ENCODE measurements around the gene NCF1. TPM values are rescaled to one million over a fixed set of nuclear protein-coding genes. Genes with fewer than 3 reads are reported as not detected.
A peak's percentile ranks its signal among the peaks of the same experiment; 100 is the strongest.
"Not testable (repeated sequence)": the region's sequence is repeated elsewhere in the genome, so short reads cannot be mapped to it uniquely, and the experiment has no call there.

Gene NCF1
- total RNA-seq: under 1 TPM; 0.27 to 0.92 TPM
- 7.7 TPM for polyA plus RNA-seq

DNA sequence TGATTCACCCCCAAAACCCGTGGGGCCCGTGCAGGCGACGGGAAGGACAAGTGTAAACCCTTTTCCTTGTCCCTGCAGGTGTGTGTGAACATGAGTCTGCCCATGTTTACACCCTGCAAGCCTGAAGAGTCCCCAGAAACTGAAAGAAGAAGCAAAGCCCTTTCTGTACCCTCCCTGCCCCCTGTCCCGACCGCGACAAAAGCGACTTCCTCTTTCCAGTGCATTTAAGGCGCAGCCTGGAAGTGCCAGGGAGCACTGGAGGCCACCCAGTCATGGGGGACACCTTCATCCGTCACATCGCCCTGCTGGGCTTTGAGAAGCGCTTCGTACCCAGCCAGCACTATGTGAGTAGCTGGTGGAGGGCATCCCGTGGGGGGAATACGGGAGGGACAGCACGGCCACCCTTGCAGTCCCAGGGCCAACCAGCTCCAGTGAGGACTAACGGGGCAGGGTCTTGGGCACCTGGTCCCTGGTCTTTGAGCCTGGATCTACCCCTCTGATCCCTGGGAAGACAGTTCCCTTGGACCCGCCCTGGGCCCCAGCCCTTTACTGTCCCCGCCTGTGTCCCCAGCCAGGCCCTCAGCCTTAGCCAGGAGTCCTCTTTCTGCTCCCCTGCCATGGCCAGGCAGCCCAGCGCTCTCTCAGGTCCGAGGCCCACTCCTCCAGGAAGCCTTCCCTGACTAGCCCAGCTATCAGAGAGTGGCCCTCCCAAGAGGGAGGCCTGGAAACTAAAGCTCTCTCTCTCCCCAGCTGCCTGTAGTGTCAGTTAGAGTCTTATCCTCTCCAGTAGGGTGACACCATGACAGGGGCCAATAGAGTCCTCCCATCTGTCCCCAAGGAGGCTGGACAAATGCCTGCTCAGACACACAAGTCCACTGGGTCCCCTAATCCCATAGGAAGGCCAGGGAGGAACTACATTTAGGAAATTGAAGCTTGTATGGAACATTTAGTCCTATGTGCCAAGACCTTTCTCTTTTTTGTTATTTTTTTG lies at the start of gene NCF1:
TSS of gene NCF1 (plus strand) at position 252 of the 991 bp plus-strand sequence. CDS start at position 273, 21 bp downstream.
- H3K9me3 ChIP-seq (ENCODE audit: low read length); H3K4me1 ChIP-seq (ENCODE audit: insufficient read depth, low read length); H3K9me3 Mint-ChIP-seq; H3K27ac ChIP-seq (ENCODE audit: low read depth, low read length); DNase-seq; H3K36me3 Mint-ChIP-seq; H3K27me3 ChIP-seq (ENCODE audit: insufficient read depth, low read length, poor library complexity, severe bottlenecking); H3K4me1 Mint-ChIP-seq; H3K4me3 Mint-ChIP-seq; CTCF ChIA-PET; H3K4me3 ChIP-seq (ENCODE audit: low read length); H3K27ac Mint-ChIP-seq; H3K36me3 ChIP-seq (ENCODE audit: insufficient read depth, low read length); POLR2A ChIA-PET; H3K27me3 Mint-ChIP-seq: not testable (repeated sequence)

DNA sequence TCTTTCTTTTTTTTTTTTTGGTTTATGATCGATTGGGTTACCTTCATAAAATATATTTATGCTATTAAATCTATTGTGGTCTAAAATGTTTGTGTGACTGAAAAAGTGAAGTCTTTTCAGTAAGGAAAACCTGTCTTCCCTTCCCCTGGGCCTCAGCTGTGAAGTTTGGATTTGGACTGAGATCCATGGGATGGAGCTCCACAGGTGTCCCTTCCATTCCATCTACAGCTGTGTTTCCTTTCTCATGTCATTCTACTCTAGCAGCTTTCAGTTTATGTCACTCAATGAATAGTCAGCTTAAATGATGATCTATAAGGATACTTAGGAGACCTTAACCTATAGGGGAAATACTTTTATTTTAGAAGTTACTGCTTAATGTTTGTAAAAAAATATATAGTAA lies 48.0 kb upstream of the NCF1 start:
- CTCF ChIA-PET: no interaction called here
- Histone ChIP-seq H3K9me3 (ENCODE audit: low read length) (no peaks in the 10 kb centered on the region), H3K36me3 (ENCODE audit: insufficient read depth, low read length) (peaks cover 4% of the 10 kb centered on the region), H3K4me3 (ENCODE audit: low read length) (no peak overlapping the region), H3K4me1 (ENCODE audit: insufficient read depth, low read length) (no peaks in the 10 kb centered on the region), H3K27ac (ENCODE audit: low read depth, low read length) (no peak overlapping the region), H3K27me3 (ENCODE audit: insufficient read depth, low read length, poor library complexity, severe bottlenecking) (no peaks in the 10 kb centered on the region)
- no peak overlapping the region for H3K4me3 Mint-ChIP-seq
- no peaks in the 10 kb centered on the region for H3K27me3 Mint-ChIP-seq
- POLR2A ChIA-PET: no interaction called here
- peak overlapping the region in 5 of 8 donors; percentile 26 to 84 (median 50) for H3K27ac Mint-ChIP-seq
- no peak for DNase-seq
- H3K36me3 Mint-ChIP-seq: peaks cover 0 to 43% (median 20%) of the 10 kb centered on the region in 3 donors
- H3K4me1 Mint-ChIP-seq: peaks cover 0 to 5% (median 3%) of the 10 kb centered on the region in 3 donors
- H3K9me3 Mint-ChIP-seq: no peaks in the 10 kb centered on the region

DNA sequence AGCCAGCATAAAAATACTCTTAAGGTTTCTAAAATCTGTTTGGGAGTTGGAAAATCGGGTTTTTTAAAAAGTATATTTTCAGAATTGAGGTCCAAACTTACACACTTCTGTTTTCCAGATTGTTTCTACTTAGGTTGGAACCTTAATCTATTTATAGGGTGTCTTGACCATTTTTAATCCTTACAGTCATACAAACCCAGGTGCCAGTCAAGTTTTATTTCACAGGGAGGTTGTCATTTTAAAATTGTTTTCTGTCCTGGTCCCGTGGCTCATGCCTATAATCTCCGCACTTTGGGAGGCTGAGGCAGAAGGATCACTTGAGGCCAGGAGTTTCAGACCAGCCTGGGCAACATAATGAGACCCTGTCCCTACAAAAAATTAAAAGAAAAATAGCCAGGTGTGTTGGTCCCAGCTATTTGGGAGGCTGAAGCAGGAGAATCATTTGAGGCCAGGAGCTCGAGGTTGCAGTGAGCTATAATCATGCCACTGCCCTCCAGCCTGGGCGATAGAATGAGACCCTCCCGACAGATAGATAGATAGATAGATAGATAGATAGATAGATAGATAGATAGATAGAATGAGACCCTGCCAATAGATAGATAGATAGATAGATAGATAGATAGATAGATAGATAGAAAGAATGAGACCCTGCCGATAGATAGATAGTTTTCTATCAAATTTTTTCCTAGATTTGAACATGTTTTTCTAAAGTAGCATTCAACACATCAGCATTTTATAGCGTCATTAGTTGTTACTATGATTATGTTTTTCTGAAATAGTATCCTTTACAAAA lies 47.3 kb upstream of the NCF1 start:
- no peaks in the 10 kb centered on the region for H3K9me3 Mint-ChIP-seq
- H3K9me3 ChIP-seq (ENCODE audit: low read length): no peaks in the 10 kb centered on the region
- ChIA-PET POLR2A (interaction anchor here (0.6 kb wide), 1 partner anchor 69 kb away, joined by 4 read pairs; the partner anchor contains the start of gene GTF2I), CTCF (no interaction called here)
- no peak overlapping the region for H3K27ac ChIP-seq (ENCODE audit: low read depth, low read length)
- H3K27me3 Mint-ChIP-seq: no peaks in the 10 kb centered on the region
- H3K36me3 ChIP-seq (ENCODE audit: insufficient read depth, low read length): peaks cover 4% of the 10 kb centered on the region
- H3K4me1 ChIP-seq (ENCODE audit: insufficient read depth, low read length): no peaks in the 10 kb centered on the region
- no peak for DNase-seq
- H3K36me3 Mint-ChIP-seq: peaks cover 0 to 42% (median 20%) of the 10 kb centered on the region in 3 donors
- peak overlapping the region in 2 of 8 donors; percentile 20 to 23 for H3K27ac Mint-ChIP-seq
- H3K4me3 Mint-ChIP-seq: no peak overlapping the region
- peaks cover 0 to 5% (median 3%) of the 10 kb centered on the region in 3 donors for H3K4me1 Mint-ChIP-seq
- H3K4me3 ChIP-seq (ENCODE audit: low read length): no peak overlapping the region
- no peaks in the 10 kb centered on the region for H3K27me3 ChIP-seq (ENCODE audit: insufficient read depth, low read length, poor library complexity, severe bottlenecking)

DNA sequence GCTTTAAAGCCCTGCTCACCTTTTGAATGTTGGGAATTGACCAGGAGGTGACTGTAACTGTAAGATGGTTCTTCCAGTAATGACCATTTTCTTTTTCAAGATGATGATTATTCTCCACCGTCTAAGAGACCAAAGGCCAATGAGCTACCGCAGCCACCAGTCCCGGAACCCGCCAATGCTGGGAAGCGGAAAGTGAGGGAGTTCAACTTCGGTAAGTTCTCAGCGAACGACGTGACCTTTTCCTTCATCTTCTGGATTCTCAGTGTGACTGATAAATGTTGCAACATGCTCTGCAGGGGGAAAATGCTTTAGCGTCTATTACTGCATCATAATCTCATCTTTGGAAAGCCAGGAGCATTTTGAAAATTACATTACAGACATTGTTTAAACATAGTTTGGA lies 45.1 kb upstream of the NCF1 start:
- H3K9me3 Mint-ChIP-seq; H3K4me3 Mint-ChIP-seq; H3K4me3 ChIP-seq (ENCODE audit: low read length); H3K4me1 Mint-ChIP-seq; H3K27me3 Mint-ChIP-seq; H3K27ac ChIP-seq (ENCODE audit: low read depth, low read length); H3K27ac Mint-ChIP-seq; H3K36me3 ChIP-seq (ENCODE audit: insufficient read depth, low read length); H3K9me3 ChIP-seq (ENCODE audit: low read length); POLR2A ChIA-PET; H3K27me3 ChIP-seq (ENCODE audit: insufficient read depth, low read length, poor library complexity, severe bottlenecking); H3K4me1 ChIP-seq (ENCODE audit: insufficient read depth, low read length); DNase-seq; CTCF ChIA-PET: not testable (repeated sequence)
- peaks cover 0 to 26% (median 10%) of the 10 kb centered on the region in 3 donors for H3K36me3 Mint-ChIP-seq

DNA sequence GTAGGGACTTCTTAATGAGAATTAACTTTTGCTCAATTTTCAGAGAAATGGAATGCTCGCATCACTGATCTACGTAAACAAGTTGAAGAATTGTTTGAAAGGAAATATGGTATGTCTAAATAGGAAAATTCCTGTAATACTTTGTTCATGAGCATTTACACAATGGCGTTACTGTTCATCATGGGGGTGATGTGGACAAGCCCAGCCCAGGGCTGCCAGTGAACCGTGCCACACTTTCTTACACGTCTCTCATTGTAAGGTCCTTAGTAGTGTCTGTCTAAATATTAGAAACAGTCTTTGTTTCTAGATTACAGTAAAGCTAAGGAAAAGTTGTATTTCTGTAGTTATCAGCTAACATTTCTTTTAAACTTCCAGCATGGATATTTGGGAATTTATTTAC lies 43.6 kb upstream of the NCF1 start:
- peaks cover 0 to 19% (median 3%) of the 10 kb centered on the region in 3 donors for H3K36me3 Mint-ChIP-seq
- H3K9me3 ChIP-seq (ENCODE audit: low read length); POLR2A ChIA-PET; H3K4me3 Mint-ChIP-seq; H3K27me3 ChIP-seq (ENCODE audit: insufficient read depth, low read length, poor library complexity, severe bottlenecking); H3K27ac Mint-ChIP-seq; H3K9me3 Mint-ChIP-seq; H3K36me3 ChIP-seq (ENCODE audit: insufficient read depth, low read length); DNase-seq; H3K4me1 Mint-ChIP-seq; CTCF ChIA-PET; H3K27ac ChIP-seq (ENCODE audit: low read depth, low read length); H3K4me1 ChIP-seq (ENCODE audit: insufficient read depth, low read length); H3K4me3 ChIP-seq (ENCODE audit: low read length); H3K27me3 Mint-ChIP-seq: not testable (repeated sequence)

DNA sequence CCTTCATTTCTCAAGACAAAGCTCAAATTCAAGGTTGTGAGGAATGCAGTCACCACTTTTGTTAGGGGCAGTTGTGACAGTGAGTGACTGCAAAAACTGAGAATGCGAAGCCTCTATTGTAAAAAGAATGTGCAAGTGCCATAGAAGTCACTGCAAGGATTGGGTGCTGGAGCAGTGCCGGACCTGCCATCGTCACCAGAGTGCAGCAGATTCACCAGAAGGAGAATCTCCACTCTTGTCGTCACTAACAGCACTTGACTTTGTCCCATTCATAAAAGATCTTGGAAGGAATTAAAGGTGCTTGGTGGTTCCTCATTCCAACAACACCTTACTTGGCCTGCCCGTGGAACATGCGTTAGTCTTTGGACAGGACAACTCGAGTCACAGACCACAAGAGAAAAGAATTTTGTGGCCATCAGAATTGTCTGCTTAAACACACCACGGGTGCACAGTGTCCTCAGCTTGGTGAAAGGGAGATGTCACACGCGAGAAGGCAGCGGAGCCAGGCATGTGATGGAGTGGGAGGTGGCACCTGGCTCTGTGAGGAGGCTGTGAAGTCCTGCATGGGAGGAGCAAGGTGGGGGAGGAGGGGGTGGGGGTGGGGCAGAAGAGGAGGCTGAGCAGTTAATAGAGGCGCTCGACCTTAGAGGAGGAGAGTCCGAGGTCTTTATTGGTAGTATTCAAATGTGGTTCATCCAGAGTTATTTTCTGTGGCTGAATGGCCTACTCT lies 33.7 kb upstream of the NCF1 start:
- H3K4me3 ChIP-seq (ENCODE audit: low read length); DNase-seq; H3K27ac ChIP-seq (ENCODE audit: low read depth, low read length); H3K9me3 Mint-ChIP-seq; POLR2A ChIA-PET; H3K27ac Mint-ChIP-seq; H3K4me1 ChIP-seq (ENCODE audit: insufficient read depth, low read length); H3K36me3 ChIP-seq (ENCODE audit: insufficient read depth, low read length); H3K4me3 Mint-ChIP-seq; H3K9me3 ChIP-seq (ENCODE audit: low read length); H3K4me1 Mint-ChIP-seq; H3K27me3 Mint-ChIP-seq; CTCF ChIA-PET; H3K36me3 Mint-ChIP-seq; H3K27me3 ChIP-seq (ENCODE audit: insufficient read depth, low read length, poor library complexity, severe bottlenecking): not testable (repeated sequence)

DNA sequence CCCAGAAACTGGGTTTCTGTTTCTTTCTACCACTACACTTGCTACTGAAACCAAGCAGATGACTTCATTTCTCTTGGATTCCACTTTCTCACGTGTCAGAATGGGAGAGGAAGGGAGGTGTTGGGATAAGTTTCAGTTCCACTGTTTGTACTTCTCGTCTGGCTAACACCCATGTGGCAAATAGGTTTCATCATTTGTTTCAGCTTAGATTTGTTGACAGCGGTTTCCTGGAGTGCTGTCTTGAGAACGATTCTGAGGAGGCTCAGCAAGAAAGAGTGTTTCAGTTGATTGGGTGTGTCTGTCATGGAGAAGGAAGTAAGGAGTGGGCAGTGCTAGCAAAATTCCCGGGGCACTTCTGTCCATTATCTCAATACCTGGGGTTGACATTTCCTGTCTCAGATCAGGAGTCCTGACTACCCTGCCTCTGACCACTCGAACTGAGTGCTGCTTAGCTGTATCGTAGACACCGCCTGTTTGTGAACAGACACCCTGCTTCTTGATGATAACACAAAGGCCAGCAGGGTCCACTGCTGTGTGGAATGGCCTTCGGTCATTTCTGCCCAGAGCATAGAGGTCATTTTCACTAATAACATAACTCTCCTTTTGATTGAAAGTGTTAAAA lies 29.8 kb upstream of the NCF1 start:
- H3K36me3 Mint-ChIP-seq; H3K9me3 Mint-ChIP-seq; H3K27ac ChIP-seq (ENCODE audit: low read depth, low read length); CTCF ChIA-PET; H3K9me3 ChIP-seq (ENCODE audit: low read length); H3K4me1 Mint-ChIP-seq; DNase-seq; H3K4me3 Mint-ChIP-seq; H3K36me3 ChIP-seq (ENCODE audit: insufficient read depth, low read length); H3K27ac Mint-ChIP-seq; H3K27me3 Mint-ChIP-seq; H3K4me1 ChIP-seq (ENCODE audit: insufficient read depth, low read length); POLR2A ChIA-PET; H3K27me3 ChIP-seq (ENCODE audit: insufficient read depth, low read length, poor library complexity, severe bottlenecking); H3K4me3 ChIP-seq (ENCODE audit: low read length): not testable (repeated sequence)

All from CD8-positive, alpha-beta memory T cell (primary cell).